H54 (cell line): ENCODE results near the gene MAB21L3.

Experiments
- DNase-seq: peaks from one replicate; pipeline ENCODE4 v3.0.0; 2011; ENCODE audit warnings: low spot score, mixed read lengths; ENCODE audit not compliant: insufficient read length
- FAIRE-seq: peaks from 3 replicates; lab custom pipeline; 2011; peaks lifted over from hg19 to GRCh38; lab: Jason Lieb, UNC
- POLR2A ChIP-seq: IDR thresholded peaks from 2 replicates; pipeline ENCODE4 v1.6.1; 2011; ENCODE audit warnings: low read depth, mild to moderate bottlenecking, low read length

MAB21L3 gene

DNA sequence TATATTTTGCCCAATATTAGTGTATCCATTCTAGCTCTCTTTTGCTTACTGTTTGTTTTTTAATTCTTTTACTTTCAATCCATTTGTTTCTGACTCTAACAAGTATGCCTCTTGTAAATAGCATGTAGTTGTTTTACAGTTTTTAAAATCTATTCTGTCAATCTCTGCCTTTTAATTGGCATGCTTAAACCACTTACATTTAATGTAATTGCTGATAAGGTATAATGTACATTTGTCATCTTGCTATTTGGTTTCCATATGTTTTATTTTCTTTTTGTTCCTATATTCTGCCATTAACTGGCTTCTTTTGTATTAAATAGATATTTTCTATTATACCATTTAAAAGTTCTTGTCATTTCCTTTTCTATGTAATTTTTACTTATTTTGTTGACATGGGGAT is 16.2 kb upstream of the MAB21L3 start:
- DNase-seq (no peak), FAIRE-seq (no peak)
- TF ChIP-seq POLR2A, result no peak

DNA sequence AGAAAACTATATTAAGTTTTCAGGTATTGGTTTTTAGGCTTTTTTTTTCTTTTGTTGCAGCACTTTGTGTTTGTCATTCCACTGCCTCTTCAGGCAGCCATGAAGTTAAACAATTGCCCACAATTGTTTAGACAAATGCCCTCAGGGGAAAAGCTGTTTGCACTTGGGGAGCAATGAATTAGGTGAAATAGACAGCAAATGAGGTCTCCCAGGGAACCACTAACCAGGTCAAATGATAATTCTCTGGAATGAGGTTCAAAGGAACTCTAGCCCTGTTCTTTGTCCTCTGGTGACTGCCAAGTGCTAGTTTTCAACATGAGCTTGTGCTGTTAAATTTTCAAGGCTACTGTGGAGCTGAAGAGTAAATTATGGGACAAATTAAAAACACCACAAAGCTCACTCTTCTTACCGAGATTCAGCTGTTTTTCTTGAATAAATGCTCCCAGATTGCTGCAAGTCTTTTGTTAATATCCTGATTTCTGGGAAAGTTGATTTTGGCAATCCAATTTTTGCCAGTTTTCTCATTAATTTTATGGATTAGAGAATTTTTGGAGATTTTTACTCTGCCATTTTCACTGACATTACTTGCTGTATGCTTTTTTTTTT is 15.1 kb upstream of the MAB21L3 start:
- TF ChIP-seq POLR2A, result no peak
- no peak for FAIRE-seq

DNA sequence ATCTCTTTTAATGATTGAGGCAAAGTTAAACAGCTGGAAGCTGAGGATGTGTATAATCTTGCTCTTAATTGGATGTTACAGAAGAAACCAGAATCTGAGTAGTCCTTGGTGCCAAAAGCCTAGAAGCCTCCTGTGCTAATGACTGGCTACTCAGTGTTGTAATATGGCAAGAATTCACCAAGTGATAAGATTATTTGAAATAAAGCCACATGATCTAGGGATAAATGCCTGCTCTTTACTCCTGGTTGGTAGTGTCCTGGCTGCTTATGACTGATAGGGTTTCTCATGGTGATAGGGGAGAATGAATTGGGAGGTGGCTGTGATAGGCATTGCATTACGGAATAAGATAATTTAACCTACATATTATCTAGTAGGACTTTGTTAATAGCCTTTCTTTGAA is 13.6 kb upstream of the MAB21L3 start:
- no peak for TF ChIP-seq POLR2A
- FAIRE-seq, result no peak
- DNase-seq, result no peak

More for the DNA sequence above, 15.1 kb upstream of the MAB21L3 start:
- DNase-seq, result no peak

DNA sequence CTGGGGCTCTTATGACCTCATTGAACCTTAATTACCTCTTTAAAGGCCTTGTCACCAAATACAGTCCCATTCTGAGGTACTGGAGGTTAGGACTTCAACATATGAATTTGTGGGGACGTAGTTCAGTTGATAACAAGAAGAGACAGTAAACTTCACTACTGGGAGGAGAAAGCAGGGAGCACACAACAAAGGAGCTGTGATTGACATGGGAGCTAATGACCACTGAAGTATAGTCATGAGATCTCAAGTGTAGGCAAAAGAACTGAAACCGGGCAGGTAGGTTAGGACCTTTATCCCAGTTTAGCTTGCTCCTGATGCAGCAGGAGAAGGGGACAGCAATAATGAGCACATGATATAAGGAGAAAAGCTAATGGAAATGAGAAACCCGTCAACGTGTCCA is 11.8 kb upstream of the MAB21L3 start:
- no peak for FAIRE-seq
- TF ChIP-seq POLR2A, result no peak
- no peak for DNase-seq

DNA sequence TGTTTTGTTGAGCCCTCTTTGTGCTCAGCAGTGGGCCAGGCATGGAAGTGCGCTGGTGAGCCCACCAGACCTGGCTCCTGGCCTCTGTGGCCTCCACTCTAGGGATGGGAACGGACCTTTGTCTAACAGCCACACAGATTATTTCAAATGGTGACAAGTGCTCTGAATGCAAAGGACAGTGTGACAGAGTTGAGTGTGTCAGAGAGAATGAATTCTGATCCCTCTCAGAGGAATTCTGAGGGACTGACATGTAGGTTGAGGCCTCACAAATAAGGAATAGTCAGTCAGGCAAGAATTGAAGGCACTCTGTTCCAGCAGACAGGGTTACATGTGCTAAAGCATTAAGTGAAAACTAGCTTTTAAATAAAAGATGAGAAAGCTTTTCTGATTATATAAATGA is 11.3 kb upstream of the MAB21L3 start:
- DNase-seq (no peak), FAIRE-seq (no peak)
- TF ChIP-seq POLR2A, result no peak

DNA sequence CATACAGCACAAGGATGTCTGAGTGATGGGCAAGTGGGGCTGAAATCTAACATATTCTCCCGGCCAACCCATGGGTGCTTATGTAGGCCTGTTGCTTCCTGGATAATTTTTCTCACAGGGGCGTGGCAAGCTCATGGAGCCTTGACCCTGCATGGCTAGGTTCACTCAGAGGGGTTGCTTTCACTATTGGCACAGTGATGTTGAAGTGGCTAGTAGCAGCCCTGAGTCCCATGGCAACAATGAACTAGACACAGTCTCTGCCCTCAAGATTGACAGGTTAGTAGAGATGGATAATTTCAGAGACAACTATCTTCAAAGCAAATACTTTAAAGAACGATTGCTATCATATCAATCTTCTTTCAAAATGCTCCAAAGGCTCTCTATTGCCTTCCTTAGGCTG is 6.5 kb upstream of the MAB21L3 start:
- DNase-seq (no peak), FAIRE-seq (no peak)
- no peak for TF ChIP-seq POLR2A

DNA sequence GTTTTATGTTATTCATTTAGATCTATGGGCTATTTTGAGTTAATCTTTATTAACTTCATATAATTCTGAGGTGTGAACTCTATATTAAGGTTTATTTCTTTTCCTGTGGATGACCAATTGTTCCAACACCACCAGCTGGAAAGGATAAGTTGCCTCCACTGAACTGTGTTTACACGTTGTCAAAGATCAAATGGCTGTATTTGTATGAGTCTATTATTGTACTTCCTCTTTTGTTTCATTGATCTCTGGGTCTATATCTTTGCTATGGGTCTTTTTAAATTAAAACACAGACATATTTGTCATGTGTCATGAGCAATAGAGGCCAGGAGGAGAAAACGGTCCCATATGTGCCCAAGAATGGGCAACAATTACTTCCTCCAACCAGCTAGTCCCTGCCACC is 5.2 kb upstream of the MAB21L3 start:
- no peak for TF ChIP-seq POLR2A
- DNase-seq (no peak), FAIRE-seq (no peak)

DNA sequence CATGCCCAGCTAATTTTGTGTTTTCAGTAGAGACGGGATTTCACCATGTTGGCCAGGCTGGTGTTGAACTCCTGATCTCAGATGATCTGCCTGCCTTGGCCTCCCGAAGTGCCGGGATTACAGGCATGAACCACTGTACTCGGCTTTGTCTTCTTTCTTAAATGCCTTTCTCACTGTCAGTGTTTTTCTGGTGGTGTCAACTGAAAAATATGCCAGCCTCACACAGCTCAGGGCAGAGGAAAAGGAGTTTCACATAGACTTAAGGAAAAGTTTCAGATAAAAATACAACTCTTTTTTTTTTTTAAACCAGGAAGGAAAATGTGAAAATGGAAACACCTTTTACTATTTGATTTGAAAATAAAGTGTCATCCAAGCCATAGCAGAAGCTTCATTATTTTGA is 4.6 kb upstream of the MAB21L3 start:
- FAIRE-seq (no peak), DNase-seq (no peak)
- no peak for TF ChIP-seq POLR2A

DNA sequence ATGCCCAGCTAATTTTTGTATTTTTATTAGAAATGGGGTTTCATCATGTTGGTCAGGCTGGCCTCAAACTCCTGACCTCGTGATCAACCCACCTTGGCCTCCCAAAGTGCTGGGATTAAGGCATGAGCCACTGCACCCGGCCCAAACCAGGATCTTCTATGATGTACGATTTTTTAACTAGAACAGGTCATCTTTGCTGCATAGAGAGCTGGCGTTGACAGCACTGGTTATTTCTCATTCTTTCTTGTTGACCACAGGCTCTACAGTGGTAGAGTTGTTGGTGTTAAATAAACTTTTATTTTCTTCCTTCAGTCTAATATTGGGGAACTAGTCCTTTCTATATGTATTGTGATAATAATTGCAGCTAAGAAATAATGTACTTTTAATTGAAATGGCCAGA is 3.8 kb upstream of the MAB21L3 start:
- FAIRE-seq (no peak), DNase-seq (no peak)
- TF ChIP-seq POLR2A, result no peak

DNA sequence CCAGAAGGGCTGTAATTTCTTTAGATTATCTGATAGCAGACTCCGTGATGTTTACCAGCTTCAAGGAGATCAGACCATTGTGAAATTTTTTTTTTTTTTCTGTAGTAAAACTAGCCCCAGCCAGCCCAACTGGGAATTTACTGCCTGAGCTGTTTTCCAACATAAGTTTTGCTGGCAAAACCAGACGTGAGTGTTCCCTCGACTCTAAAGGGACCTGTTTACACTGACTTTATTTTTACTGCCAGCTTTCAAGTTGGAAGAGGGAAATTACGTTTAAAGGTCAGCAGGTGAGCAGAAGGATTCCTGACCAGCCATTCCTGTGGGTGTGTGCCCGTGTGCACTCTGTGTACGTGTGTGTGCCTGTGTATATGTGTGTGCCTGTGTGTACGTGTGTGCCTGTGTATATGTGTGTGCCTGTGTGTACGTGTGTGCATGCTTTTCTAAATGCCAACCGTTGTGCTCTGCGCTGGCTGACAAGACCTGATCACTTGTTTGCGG is 374 bp downstream of the MAB21L3 start:
- DNase-seq (no peak), FAIRE-seq (no peak)
- no peak for TF ChIP-seq POLR2A

DNA sequence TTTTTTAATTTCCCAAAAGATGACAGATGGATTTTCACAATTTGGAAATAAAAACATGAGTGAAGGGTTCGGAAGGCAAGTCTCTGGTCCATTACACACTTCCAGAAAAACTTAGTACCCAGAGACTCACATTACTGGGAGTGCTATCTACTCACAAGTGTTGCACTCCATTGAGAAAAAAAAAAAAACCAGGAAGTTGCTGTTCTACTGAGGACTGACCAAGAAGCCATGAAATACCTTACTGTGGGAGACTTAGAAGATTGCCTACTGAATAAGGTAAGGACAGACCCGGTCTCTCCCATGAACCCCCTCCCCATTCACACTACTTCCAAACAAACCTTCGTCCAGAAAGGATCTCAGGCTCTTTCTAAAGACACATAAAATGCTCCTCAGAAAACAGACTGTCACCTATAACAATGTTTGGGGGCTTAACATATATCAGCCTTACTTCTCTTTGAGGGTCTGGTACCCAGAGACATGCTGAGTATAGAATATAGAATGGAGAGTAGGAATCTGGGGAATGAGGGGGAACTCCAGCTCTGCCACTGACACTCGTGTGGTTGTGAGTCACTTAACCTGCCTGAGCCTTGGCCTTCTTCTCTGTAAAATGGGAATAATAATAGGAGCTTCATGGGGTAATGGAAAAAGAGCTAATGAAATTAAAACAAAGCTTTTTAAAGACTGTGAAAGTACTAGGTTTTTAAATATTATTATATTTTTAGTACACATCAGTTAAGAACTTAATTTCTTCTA is 1.4 kb downstream of the MAB21L3 start:
- DNase-seq (no peak), FAIRE-seq (no peak)
- no peak for TF ChIP-seq POLR2A

DNA sequence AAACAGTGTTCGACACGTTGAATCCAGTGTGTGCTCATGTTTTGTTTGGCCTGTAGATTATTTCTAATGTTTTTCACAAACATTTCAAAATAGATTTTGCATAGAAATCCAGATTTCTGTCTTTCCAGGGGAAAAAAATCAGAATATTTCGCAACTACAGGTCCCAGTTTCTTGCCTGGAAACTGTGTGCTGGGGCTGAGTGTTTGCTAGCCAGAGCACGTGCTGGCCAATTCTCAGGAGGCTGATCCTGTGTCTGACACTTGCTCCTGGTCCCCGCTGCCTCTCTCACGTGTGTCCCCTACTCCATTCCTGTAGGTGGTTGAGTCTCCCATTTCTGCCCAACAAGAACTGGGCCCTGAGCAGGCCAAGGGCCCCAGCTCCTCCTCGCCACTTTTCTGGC is 2.4 kb downstream of the MAB21L3 start:
- FAIRE-seq (no peak), DNase-seq (no peak)
- no peak for TF ChIP-seq POLR2A

DNA sequence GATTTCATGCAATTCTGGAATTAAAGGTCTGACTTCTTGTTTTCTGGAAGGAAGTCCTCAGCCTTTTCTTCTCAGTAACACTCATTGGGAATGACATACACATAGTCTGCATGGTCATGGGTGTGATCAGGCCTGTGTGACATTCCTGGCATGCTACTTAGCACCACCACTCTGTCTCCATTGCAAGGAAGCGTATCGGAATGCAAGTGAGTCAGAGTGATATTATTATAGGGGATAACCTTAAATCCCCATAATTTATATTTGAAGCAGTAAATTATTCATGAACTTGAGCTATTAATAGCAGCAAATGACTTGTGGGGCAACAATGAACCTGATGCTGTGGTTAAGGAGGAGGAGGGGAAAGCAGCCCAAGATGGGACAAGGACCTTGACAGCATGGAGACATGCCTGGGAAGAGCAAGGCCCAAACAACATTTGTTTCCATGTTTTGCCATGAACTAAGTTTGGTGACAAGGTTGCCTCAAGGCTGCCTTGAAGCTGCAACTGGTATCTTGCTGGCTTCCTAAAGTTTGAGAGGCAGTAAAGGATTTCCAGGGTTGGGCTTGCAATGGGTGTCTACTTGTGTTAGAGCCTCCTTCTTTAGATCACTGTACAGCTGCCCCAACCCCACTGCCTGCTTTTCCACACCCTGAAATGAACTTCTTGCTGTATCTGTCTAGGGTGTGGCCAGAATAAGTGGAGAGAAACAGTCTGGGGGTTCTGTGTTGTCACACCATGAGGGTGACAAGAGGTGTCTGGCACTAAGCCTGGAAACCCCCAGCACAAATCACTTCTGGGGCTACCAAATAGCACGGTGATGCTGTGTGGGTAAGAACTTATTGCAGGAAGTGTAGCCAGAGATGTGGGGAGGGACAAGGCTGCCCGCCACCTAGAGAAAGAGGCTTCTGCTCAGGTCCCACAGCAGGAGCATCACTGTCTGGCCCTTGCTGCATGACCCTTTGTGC is 4.6 kb downstream of the MAB21L3 start:
- FAIRE-seq (no peak), DNase-seq (no peak)
- no peak for TF ChIP-seq POLR2A

DNA sequence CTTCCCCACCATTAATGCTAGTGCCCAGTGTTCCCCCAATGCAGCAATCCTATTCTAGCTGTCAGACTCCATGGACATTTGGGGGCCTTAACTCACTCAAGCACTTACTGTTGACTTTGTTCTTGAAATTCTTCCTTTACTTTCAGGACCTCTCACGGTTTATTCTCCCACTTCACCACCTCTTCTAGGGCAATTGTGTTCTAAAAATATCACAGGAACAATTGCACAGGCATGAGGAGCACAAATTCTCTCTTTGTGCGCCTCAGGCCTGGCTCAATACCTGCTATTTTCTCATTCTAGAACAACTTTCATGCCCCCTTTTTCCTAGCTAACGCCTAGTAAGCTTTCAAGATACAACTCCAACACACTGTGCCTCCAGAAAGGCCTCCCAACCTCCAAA is 7.3 kb downstream of the MAB21L3 start:
- FAIRE-seq (no peak), DNase-seq (no peak)
- TF ChIP-seq POLR2A, result no peak
